Fibroblast of lung (primary cell): Measurements from ENCODE around the gene TIGD6. TPM values are rescaled to one million over a fixed set of nuclear protein-coding genes. Genes with fewer than 3 reads are reported as not detected.

Experiments
- DNase-seq, 2 donors: peaks; one replicate each; pipeline versions ENCODE4 v3.0.0 to v3.0.0-alpha.2; 2010; ENCODE audit warnings: low read depth in 2 of 2
- H2AFZ ChIP-seq: 2 replicates; pipeline ENCODE4 v1.5.1; 2012; ENCODE audit warnings: low read length, control low read depth, inconsistent platforms
- H3K27ac ChIP-seq: 2 replicates; pipeline ENCODE4 v1.5.1; 2011; ENCODE audit warnings: low read length, control low read depth; ENCODE audit not compliant: insufficient read depth
- H3K27me3 ChIP-seq: 2 replicates; pipeline ENCODE4 v1.5.1; 2011; ENCODE audit warnings: mild to moderate bottlenecking, low read length; ENCODE audit not compliant: control insufficient read depth, insufficient read depth
- H3K36me3 ChIP-seq: 2 replicates; pipeline ENCODE4 v1.5.1; 2011; ENCODE audit warnings: low read length; ENCODE audit not compliant: control insufficient read depth, insufficient read depth
- H3K4me1 ChIP-seq: 2 replicates; pipeline ENCODE4 v1.5.1; 2011; ENCODE audit warnings: low read length; ENCODE audit not compliant: control insufficient read depth, insufficient read depth; ENCODE audit errors: extremely low read depth
- H3K4me2 ChIP-seq: 2 replicates; pipeline ENCODE4 v1.5.1; 2011; ENCODE audit warnings: low read length, control low read depth; ENCODE audit not compliant: insufficient read depth; ENCODE audit errors: extremely low read depth
- H3K4me3 ChIP-seq, 4 experiments: fragments of 200-600 bp in 1 of 4; sonication (generic) in 1 of 4; replicated peaks in 1 of 4; 2 replicates each; pipeline ENCODE4 v1.5.1; 2011 to 2016; ENCODE audit warnings: low read length in 4 of 4, low read depth in 3 of 4, mild to moderate bottlenecking in 3 of 4, control low read depth in 2 of 4, inconsistent platforms in 1 of 4, mixed read lengths in 1 of 4; ENCODE audit not compliant: insufficient read depth in 1 of 4; ENCODE audit errors: control extremely low read depth in 1 of 4
- H3K79me2 ChIP-seq: 2 replicates; pipeline ENCODE4 v1.5.1; 2012; ENCODE audit warnings: mild to moderate bottlenecking, low read length, inconsistent platforms; ENCODE audit not compliant: control insufficient read depth, insufficient read depth
- H3K9ac ChIP-seq: 2 replicates; pipeline ENCODE4 v1.5.1; 2011; ENCODE audit warnings: mild to moderate bottlenecking, low read length, control low read depth; ENCODE audit not compliant: insufficient read depth
- H3K9me3 ChIP-seq: 2 replicates; pipeline ENCODE4 v1.5.1; 2012; ENCODE audit warnings: low read depth, low read length; ENCODE audit not compliant: control insufficient read depth, insufficient read depth
- H4K20me1 ChIP-seq: 2 replicates; pipeline ENCODE4 v1.5.1; 2011; ENCODE audit warnings: low read length; ENCODE audit not compliant: control insufficient read depth, insufficient read depth; ENCODE audit errors: extremely low read depth
- CTCF ChIP-seq, 2 donors: IDR thresholded peaks in 1 of 2; conservative IDR thresholded peaks in 1 of 2; 1 replicate in 1 of 2; 2 replicates in 1 of 2; pipeline ENCODE4 v1.5.1; 2011 to 2012; ENCODE audit warnings: low read length in 2 of 2, control low read depth in 1 of 2, inconsistent platforms in 1 of 2, low read depth in 1 of 2, mild to moderate bottlenecking in 1 of 2
- EZH2 ChIP-seq: IDR thresholded peaks from 2 replicates; pipeline ENCODE4 v1.5.1; 2012; ENCODE audit warnings: low read length, control low read depth, mild to moderate bottlenecking; ENCODE audit errors: missing control alignments
- polyA plus RNA-seq, 2 donors: library from polyadenylated mRNA; depleted of rRNA in 1 of 2; stranded (reverse) in 1 of 2; unstranded in 1 of 2; fragments of >200 nt; gene quantifications; 2 replicates each; pipeline ENCODE4 v1.2.1, GENCODE V29; 2011 to 2012; ENCODE audit warnings: missing spikeins in 1 of 2
- total RNA-seq: library from RNA; depleted of rRNA; stranded (reverse); fragments of >200 nt; gene quantifications from 2 replicates; pipeline ENCODE4 v1.2.1, GENCODE V29; 2014

Gene TIGD6
- total and polyA plus RNA-seq, 2 donors (not counting 1 experiment from before 2014, with no cell fraction given), result 5.7 to 10.4 TPM

GRCh38 chr5:150022681-150023080 lies 22.2 kb upstream of the TIGD6 start:
- Histone ChIP-seq H4K20me1 (no peaks in the 10 kb centered on the region), H3K4me2 (no peak overlapping the region), H3K27me3 (no peaks in the 10 kb centered on the region), H3K27ac (no peak overlapping the region), H2AFZ (no peak overlapping the region), H3K4me1 (peaks cover 10% of the 10 kb centered on the region), H3K36me3 (peaks cover 19% of the 10 kb centered on the region), H3K9ac (no peak overlapping the region), H3K79me2 (peaks cover 3% of the 10 kb centered on the region), H3K4me3 (no peak overlapping the region), H3K9me3 (no peaks in the 10 kb centered on the region)
- DNase-seq, result no peak
- no peak for TF ChIP-seq EZH2
- TF ChIP-seq CTCF (conservative IDR thresholded peaks at IDR 0.05 in 1 of 2, IDR thresholded peaks at IDR 0.05 in 1 of 2; ENCODE audit: low read depth in 1 of 2, low read length in 2 of 2), result no peak

DNA sequence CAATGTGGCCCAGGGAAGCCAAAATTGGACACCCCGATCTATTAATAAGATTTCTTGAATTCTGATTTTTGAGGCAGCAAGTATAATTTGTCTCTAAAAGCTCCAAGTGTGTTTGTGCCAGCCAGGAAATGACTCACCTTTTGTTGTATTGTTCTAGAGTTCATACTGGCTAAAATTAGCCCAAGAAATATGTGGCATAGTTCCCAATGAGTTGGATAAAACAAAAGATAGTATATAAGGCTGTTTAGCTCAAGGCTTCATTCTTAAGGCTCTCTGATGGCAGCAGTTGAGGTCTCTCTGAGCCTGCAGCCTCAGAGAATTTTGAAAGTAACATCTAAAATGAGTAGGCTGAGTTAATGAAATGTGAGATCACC lies 21.7 kb upstream of the TIGD6 start:
- peaks cover 3% of the 10 kb centered on the region for H3K79me2 ChIP-seq

DNA sequence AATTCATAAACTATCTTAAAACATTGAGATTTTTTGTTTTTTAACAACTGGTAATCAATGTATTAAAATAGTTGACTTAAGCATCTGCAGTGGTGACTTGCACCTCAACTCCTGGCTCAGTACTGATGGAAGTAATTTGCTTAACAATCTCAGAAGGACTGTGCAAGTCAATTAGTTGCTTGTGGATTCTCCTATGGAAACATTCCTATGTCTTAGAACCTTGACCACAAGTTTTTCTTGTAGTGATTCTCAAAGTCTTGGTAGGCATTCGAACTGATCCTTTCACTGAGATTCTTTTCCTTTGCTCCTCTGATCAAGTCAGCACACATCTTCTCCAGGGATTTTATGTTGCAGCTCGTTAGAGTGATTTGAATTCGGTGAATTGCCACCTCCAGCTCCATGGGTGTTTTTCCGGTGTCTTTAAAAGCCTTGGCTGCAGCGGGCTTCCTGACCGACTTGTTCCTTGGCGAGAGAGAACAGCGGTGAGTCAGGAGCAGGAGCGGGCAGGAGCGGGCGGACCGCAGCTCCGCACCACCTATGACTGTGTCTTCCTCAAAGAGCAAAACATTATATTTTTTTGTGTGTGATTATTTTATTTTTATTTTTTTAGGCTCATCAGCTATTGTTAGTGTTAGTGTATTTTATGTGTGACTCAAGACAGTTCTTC lies 21.2 kb upstream of the TIGD6 start:
- H2AFZ ChIP-seq, result no peak overlapping the region
- no peak overlapping the region for H3K4me2 ChIP-seq
- DNase-seq, result peak; percentile 42 to 91
- no peaks in the 10 kb centered on the region for H3K9me3 ChIP-seq
- peaks cover 3% of the 10 kb centered on the region for H3K79me2 ChIP-seq
- no peaks in the 10 kb centered on the region for H3K27me3 ChIP-seq
- peaks cover 15% of the 10 kb centered on the region for H3K4me1 ChIP-seq
- H3K36me3 ChIP-seq, result peaks cover 16% of the 10 kb centered on the region
- no peak overlapping the region for H3K27ac ChIP-seq
- TF ChIP-seq EZH2 (no peak), CTCF (conservative IDR thresholded peaks at IDR 0.05 in 1 of 2, IDR thresholded peaks at IDR 0.05 in 1 of 2; ENCODE audit: low read depth in 1 of 2, low read length in 2 of 2) (no peak)
- H3K9ac ChIP-seq, result no peak overlapping the region
- H3K4me3 ChIP-seq, result no peak overlapping the region
- H4K20me1 ChIP-seq, result no peaks in the 10 kb centered on the region

More for the DNA sequence above, 21.7 kb upstream of the TIGD6 start:
- Histone ChIP-seq H3K27ac (no peak overlapping the region), H3K4me3 (no peak overlapping the region), H4K20me1 (no peaks in the 10 kb centered on the region), H3K27me3 (no peaks in the 10 kb centered on the region), H3K9ac (no peak overlapping the region), H3K4me2 (no peak overlapping the region), H3K9me3 (no peaks in the 10 kb centered on the region), H3K36me3 (peaks cover 19% of the 10 kb centered on the region), H2AFZ (no peak overlapping the region), H3K4me1 (peaks cover 15% of the 10 kb centered on the region)
- TF ChIP-seq CTCF (conservative IDR thresholded peaks at IDR 0.05 in 1 of 2, IDR thresholded peaks at IDR 0.05 in 1 of 2; ENCODE audit: low read depth in 1 of 2, low read length in 2 of 2) (no peak), EZH2 (no peak)
- peak; percentile 77 to 95 for DNase-seq
